T-helper 2 cell (primary cell): ENCODE measurements around the gene VMP1.
A peak's percentile ranks its signal among the peaks of the same experiment; 100 is the strongest.

ENCODE experiments used
- DNase-seq, 5 experiments: peaks; one replicate each; pipeline versions ENCODE4 v3.0.0 to v3.0.0-alpha.2; 2012 to 2022
- total RNA-seq, 2 donors: gene quantifications; one replicate each; lab custom pipeline; 2026; lab: John Stamatoyannopoulos, UW

VMP1 gene
- 314 to 485 reads per million in 2 donors for total RNA-seq

DNA sequence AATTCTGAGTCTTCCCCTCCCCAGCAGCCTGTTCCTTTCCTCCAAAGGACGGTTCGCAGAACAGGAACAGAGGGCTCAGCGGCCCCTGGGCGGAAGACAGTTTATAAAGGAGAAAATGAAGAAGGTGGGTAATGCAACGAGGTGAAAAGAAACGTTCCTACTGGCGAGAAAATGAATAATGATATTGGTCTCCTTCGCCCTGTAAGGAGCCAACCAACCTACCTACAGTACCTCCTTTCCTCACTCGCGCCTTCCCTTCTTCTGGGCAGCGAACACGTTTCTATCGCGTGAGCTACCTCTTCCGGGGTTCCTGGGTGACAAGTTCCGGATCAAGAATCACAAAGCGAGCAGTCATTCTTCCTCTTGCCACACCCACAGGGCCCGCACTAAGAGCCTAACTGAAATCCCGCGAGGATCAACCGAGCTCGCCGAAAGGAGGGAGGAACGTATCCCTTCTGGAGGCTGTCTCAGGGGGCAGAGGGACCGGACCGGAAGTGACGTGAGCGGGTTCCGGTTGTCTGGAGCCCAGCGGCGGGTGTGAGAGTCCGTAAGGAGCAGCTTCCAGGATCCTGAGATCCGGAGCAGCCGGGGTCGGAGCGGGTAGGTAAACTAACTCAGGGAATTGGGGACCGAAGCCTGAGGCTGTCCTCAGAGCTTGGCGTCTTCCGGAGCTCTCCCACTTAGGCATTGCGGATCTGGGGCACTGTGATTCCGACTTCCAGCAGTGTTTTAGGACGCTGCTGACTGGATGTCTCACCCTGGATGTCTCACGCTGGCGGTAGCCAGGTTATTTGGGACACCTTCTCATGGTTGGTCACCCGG is at the start of gene VMP1, which contains the start of gene PTRH2:
VMP1 (plus strand) TSS at position 506 of the 822 bp plus-strand sequence. CDS start 23,793 bp downstream, outside the sequence.
PTRH2 (minus strand) TSS at position 282 of the 822 bp plus-strand sequence. CDS start 9,452 bp downstream, outside the sequence.
- peak; percentile 71 to 99 (median 88) for DNase-seq

GRCh38 chr17:59666235-59666634 is 41.2 kb upstream of the VMP1 start:
- DNase-seq: no peak

DNA sequence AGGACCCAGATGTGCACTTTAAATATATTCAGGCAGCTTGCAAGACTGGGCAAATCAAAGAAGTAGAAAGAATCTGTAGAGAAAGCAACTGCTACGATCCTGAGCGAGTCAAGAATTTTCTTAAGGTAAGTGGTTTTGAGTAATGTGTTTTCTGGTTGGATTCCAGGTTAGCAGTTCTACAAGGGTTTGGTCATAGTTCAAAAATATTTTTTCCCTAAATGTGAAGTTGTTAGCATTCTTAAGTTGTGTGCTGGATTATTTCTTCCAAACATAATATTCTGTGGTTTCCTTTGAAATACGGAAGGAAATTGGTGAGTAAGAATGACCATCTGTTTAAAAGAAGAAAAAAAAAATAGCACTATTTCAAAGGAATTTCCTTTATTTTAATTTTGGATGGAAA is 38.6 kb upstream of the VMP1 start:
- no peak for DNase-seq

DNA sequence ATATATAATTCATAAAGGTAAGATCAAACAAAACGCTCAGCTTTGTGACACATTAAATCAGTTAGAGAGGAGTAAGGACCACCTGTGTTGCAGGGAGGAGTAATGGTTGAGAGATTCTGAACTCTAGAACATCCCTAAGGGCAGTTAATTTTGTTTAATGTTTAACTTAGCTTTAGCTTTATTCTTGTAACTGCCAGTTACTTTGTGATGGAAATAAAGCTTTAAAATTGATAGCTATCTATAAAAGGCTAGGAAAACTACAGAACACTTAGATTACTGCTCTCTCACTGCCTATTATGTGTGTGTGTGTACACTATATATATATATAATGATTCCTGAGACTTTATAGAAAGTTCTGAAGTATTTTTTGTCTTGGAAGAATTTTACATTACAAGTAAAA is 38.0 kb upstream of the VMP1 start:
- DNase-seq: no peak

DNA sequence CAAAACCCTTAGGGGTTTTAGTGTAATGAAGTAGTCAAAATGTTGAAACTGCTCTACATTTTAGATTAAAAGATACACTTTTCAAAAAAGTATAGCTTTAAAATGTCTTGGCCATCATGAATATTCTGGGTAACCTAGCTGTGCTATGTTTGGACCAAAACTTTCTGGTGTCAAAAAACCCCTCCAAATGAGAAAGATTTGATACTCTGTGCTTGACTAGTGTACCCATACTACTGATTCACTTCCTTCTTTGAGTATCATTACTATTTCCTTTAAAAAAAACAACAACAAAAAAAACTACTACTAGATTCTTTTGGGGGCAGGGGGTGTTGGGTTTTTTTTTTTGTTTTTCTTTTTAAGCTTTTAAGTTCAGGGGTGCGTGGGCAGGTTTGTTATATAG is 37.5 kb upstream of the VMP1 start:
- no peak for DNase-seq

DNA sequence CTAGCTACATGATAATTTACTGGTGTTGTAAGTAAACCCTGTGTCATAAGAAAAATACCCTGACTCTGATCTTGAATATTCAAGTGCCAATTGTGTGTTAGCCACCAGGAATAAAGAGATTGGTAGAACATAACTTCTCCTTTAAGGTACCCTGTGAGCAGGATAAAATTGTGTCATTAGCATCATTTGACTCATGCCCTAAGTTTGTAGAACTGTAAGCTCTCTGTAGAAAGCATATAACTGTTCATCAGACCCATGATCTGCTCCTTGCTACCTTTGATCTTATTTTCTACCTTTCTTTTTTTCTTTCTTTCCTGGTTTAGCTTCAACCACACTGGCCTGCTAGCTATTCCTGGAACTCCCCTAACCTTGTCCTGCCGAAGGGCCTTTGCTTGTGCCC is 36.1 kb upstream of the VMP1 start:
- no peak for DNase-seq

- DNase-seq: no peak
These were observed 32.2 kb upstream of the VMP1 start for GRCh38 chr17:59675231-59675630.

- DNase-seq: no peak
These were observed 30.7 kb upstream of the VMP1 start for GRCh38 chr17:59676716-59677115.

- DNase-seq: no peak
These were observed 28.5 kb upstream of the VMP1 start for GRCh38 chr17:59678918-59679317.

DNA sequence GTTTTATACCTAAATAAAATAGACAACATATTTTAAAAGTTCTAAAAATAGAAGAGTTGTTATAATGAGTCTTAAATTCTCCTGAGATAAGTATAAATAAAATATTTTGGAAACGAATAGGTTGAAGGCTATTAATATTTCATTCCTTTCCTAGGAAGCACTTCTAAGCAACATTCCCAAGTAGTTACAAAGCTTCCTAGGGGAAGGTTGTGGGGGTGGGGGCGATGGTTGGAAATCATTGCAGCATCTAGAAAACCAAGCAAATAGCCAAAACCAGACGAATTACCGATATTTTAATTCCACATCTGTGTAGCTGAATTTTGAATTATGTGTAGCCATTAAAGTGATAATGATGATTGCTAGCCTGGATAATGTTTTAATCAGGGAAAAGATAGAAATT is 27.1 kb upstream of the VMP1 start:
- no peak for DNase-seq

DNA sequence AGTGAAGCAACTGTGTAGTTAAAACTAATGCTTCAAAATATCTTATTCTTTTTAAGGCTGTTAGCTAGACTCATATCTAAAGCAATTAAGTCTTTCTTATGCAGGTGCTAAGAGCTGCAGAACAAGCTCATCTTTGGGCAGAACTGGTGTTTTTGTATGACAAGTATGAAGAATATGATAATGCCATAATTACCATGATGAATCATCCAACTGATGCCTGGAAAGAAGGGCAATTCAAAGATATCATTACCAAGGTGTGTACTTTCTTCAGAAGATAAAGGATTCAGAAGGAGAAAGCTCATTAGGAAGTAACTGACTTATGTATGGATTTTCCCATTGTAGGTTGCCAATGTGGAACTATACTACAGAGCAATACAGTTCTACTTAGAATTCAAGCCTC is 24.2 kb upstream of the VMP1 start:
- no peak for DNase-seq

DNA sequence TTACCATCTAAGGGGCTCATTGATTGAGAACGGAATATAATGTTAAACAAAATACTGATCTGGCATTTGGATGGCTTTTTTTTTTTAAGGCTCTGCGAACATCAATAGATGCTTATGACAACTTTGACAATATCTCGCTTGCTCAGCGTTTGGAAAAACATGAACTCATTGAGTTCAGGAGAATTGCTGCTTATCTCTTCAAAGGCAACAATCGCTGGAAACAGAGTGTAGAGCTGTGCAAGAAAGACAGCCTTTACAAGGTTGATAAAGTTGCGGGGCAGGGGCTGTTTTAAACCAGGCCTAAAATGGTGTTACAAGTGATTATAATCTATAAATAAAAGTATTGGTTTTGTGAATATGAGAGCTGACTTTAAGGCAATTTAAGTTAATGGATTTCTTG is 22.5 kb upstream of the VMP1 start:
- no peak for DNase-seq

DNA sequence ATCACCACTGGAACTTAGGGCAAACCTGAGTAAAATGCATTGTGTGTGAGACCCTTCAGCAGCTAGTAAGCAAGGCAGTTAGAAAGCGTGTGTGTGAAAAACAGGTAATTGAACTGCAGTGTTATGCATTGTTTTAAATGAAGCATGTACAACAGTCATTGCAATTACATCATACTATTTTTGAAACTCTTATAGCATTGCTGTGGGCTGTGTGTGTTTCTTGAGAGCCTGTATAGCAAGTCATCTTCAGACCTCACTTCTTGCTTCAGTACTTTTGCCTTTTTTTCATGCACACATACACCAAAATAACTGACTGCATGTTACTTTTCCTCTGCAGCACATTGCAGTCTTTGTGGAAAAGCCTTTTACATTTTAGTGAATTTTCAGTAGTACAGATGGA is 19.4 kb upstream of the VMP1 start:
- no peak for DNase-seq

DNA sequence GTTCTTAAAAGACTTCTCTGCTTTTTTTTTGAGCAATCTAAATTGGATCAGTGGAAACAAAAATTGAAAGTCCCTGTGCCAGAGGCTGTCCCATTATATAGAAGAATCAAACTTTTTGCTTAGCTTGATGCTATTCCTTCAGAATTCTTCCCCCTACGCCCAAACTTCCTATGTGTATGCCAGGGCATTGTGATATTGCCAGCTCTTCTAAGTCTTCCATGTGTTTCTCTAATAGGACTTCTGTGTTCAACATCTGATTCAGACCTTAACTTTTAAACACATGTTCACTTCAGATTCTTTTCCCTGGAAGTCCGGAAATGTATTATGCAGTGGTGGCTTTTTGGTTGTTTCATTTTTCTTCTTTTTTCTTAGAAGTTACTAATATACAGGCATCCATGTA is 19.0 kb upstream of the VMP1 start:
- no peak for DNase-seq

GRCh38 chr17:59693582-59693981 is 13.9 kb upstream of the VMP1 start:
- no peak for DNase-seq

GRCh38 chr17:59694344-59694743 is 13.1 kb upstream of the VMP1 start:
- DNase-seq: no peak

DNA sequence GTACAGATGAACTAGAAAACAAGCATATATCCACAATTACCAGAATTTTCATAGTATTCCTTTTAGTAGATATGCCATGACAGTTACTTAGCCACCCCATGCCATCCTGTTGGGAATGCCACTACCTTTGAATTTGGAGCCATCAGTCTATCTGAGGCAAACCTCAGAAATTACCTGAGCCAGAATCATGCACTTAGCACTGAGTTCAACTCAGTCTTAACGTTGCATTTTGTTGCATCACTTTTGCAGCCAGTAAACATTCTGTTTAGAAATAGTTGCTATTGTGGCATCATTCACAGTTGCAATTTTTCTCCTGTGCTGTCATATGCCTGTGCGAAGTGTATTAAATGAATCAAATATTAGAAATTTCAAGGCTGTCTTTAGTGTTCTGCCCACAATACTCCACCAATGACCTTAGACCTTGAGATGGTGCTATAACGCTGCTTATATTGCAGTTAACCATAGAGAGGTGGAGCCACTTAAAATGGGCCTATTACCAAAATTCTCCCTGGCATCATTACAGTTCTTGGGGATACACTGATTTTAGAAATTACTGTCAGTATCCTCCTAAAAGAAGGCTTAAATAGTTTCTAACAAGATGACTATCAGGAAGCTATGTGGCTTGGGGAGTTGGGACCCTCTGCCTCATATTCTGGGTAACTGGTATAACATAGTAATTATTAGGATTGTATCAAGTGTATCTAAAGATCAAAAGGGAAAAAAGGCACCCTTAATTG is 11.3 kb upstream of the VMP1 start:
- DNase-seq: no peak

- no peak for DNase-seq
These were observed 10.7 kb upstream of the VMP1 start for GRCh38 chr17:59696682-59697277.

GRCh38 chr17:59698143-59698542 is 9.3 kb upstream of the VMP1 start:
- DNase-seq: no peak

- no peak for DNase-seq
These were observed 8.2 kb upstream of the VMP1 start for GRCh38 chr17:59699218-59699617.

DNA sequence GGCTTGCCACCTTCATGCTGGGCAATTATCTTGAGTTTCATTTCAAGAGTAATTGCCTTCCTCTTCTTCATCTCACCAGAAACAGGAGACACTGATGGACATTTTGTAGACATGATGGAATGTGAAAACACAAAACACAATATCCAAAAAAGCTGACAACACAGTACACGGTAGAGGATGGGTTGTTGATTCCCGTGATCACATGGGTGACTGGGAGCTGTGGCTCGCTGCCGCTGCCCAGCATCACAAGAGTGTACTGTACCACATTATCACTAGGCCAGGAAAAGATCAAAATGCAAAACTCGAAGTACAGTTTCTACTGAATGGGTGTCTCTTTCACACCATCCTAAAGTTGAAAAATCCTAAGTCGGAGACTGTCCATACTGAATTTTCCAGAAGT is 7.7 kb upstream of the VMP1 start:
- DNase-seq: no peak

GRCh38 chr17:59702304-59702703 is 5.2 kb upstream of the VMP1 start:
- DNase-seq: no peak

- DNase-seq: no peak
These were observed 547 bp downstream of the VMP1 start for GRCh38 chr17:59707971-59708430.

DNA sequence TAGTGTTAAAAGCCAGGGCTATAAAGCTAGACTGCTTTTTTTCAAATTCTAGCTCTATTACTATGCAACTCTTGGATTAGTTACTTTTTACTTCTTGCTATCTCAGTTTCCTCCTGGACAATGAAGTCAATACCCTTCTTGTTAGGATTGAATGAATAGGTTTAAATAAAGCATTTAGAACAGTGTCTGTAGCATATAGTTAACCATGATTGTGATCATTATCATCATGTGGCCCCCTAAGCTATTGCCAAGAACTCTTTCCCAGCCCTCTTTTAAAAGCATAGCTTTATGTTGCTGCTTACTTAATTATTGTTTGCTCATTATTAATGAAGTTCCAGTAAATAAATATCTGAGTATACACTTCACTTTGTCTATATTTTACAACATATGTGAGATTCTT is 4.5 kb downstream of the VMP1 start:
- DNase-seq: no peak
